ENCODE data around the gene CAMKMT. TPM values are rescaled to one million over a fixed set of nuclear protein-coding genes. Genes with fewer than 3 reads are reported as not detected.

Gene CAMKMT
- total and polyA plus RNA-seq, 2 donors (not counting 1 experiment from before 2014, with no cell fraction given), result 6.2 to 23.3 TPM

- ATAC-seq (ENCODE audit: low read depth), result no peak
- POLR2A ChIA-PET, result interaction anchor here (0.5 kb wide), 1 partner anchor 1255 kb away, joined by 4 read pairs; no protein-coding TSS in a partner anchor
- H3K4me2 ChIP-seq (replicated peaks; ENCODE audit: low read depth, low read length, poor library complexity, severe bottlenecking), result no peak overlapping the region
These were observed 413.2 kb downstream of the CAMKMT start for GRCh38 chr2:44774826-44775492.

More at GRCh38 chr2:44774826-44775492, 413.2 kb downstream of the CAMKMT start:
- Histone ChIP-seq H3K4me3 (ENCODE audit: control extremely low read depth in 1 of 5, extremely low read depth in 1 of 5, insufficient read depth in 1 of 5, low read depth in 2 of 5, low read length in 4 of 5) (no peak overlapping the region), H3K27ac (ENCODE audit: low read length in 2 of 2) (no peak overlapping the region), H3K9ac (ENCODE audit: low read length) (no peak overlapping the region), H4K20me1 (ENCODE audit: control insufficient read depth, insufficient read depth, low read length, poor library complexity, severe bottlenecking) (no peaks in the 10 kb centered on the region), H3K9me3 (ENCODE audit: control extremely low read depth in 1 of 3, control insufficient read depth in 2 of 3, insufficient read depth in 1 of 3, low read length in 2 of 3) (no peaks in the 10 kb centered on the region), H2AFZ (ENCODE audit: insufficient read depth, low read depth, low read length, poor library complexity, severe bottlenecking) (no peak overlapping the region), H3K36me3 (replicated peaks in 1 of 2; ENCODE audit: control extremely low read depth in 1 of 2, control insufficient read depth in 1 of 2, extremely low read depth in 1 of 2, insufficient read depth in 2 of 2, low read length in 1 of 2) (no peaks in the 10 kb centered on the region), H3K4me1 (ENCODE audit: control insufficient read depth in 2 of 2, insufficient read depth in 2 of 2, low read length in 2 of 2) (peaks cover 26 to 32% of the 10 kb centered on the region in 2 donors), H3K27me3 (replicated peaks in 1 of 4; ENCODE audit: control extremely low read depth in 1 of 4, control insufficient read depth in 3 of 4, insufficient read depth in 4 of 4, low read length in 3 of 4) (no peaks in the 10 kb centered on the region), H3K79me2 (ENCODE audit: control insufficient read depth, insufficient read depth, low read length) (no peaks in the 10 kb centered on the region)
- intact Hi-C loops (cut with micrococcal nuclease), result loop anchor here (5.0 kb wide), 1 partner anchor 1178 kb away; the partner anchor contains the start of gene THADA
- Mint-ChIP-seq H3K4me3 (no peak overlapping the region), H3K27ac (no peak overlapping the region), H3K27me3 (peaks cover 4% of the 10 kb centered on the region), H3K4me1 (peaks cover 32% of the 10 kb centered on the region), H3K9me3 (ENCODE audit: insufficient read depth) (no peaks in the 10 kb centered on the region)
- 100% methylated on average over 2 of the region's 4 CpGs for WGBS (ENCODE audit: insufficient coverage)
- CTCF ChIA-PET, result interaction anchor here (0.8 to 1.1 kb wide), 2 partner anchors 13 to 295 kb away, joined by 3 to 4 read pairs; no protein-coding TSS in a partner anchor
- DNase-seq, result no peak
- TF ChIP-seq EZH2 (IDR thresholded peaks at IDR 0.05; ENCODE audit: borderline replicate concordance, insufficient read depth, low read depth, low read length, poor library complexity, severe bottlenecking) (no peak), CTCF (IDR thresholded peaks at IDR 0.05) (no peak)

Data from B cell (primary cell).